ENCODE data around the gene NFE2L3.
"Not testable (repeated sequence)": the region's sequence is repeated elsewhere in the genome, so short reads cannot be mapped to it uniquely, and the experiment has no call there.

Gene NFE2L3

DNA sequence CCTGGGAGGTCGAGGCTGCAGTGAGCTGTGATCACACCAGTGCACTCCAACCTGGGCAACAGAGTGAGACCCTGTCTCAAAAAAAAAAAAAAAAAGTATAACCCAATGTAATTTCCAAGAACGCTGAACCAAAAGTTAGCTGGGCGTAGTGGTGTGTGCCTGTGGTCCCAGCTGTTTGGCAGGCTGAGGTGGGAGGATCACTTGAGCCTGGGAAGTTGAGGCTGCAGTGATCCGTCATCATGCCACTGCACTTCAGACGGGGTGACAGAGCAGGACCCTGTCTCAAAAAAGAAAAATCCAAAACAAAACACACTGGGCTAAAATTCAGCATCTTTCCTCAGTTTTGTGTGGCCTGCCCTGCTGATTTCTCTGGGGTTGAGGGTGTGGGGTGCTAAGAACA is 27.4 kb downstream of the NFE2L3 start:
- Histone ChIP-seq H3K9me3 (ENCODE audit: control insufficient read depth, low read length) (no peaks in the 10 kb centered on the region), H3K36me3 (ENCODE audit: control insufficient read depth, insufficient read depth, low read length) (peaks cover 6% of the 10 kb centered on the region), H3K27ac (ENCODE audit: insufficient read depth, low read length, poor library complexity, severe bottlenecking) (no peak overlapping the region), H3K4me1 (ENCODE audit: control insufficient read depth, insufficient read depth, low read length, poor library complexity, severe bottlenecking) (no peaks in the 10 kb centered on the region), H3K4me3 (ENCODE audit: insufficient read depth, low read depth, low read length, poor library complexity, severe bottlenecking) (no peak overlapping the region), H3K27me3 (replicated peaks; ENCODE audit: control insufficient read depth, insufficient read depth, low read length, poor library complexity, severe bottlenecking) (no peaks in the 10 kb centered on the region)
- DNase-seq: no peak

GRCh38 chr7:26179826-26180497 is 28.0 kb downstream of the NFE2L3 start:
- H3K4me1 ChIP-seq (ENCODE audit: control insufficient read depth, insufficient read depth, low read length, poor library complexity, severe bottlenecking): no peaks in the 10 kb centered on the region
- H3K36me3 ChIP-seq (ENCODE audit: control insufficient read depth, insufficient read depth, low read length): peaks cover 6% of the 10 kb centered on the region
- no peak overlapping the region for H3K4me3 ChIP-seq (ENCODE audit: insufficient read depth, low read depth, low read length, poor library complexity, severe bottlenecking)
- H3K9me3 ChIP-seq (ENCODE audit: control insufficient read depth, low read length): no peaks in the 10 kb centered on the region
- H3K27me3 ChIP-seq (replicated peaks; ENCODE audit: control insufficient read depth, insufficient read depth, low read length, poor library complexity, severe bottlenecking): no peaks in the 10 kb centered on the region
- no peak overlapping the region for H3K27ac ChIP-seq (ENCODE audit: insufficient read depth, low read length, poor library complexity, severe bottlenecking)
- no peak for DNase-seq

DNA sequence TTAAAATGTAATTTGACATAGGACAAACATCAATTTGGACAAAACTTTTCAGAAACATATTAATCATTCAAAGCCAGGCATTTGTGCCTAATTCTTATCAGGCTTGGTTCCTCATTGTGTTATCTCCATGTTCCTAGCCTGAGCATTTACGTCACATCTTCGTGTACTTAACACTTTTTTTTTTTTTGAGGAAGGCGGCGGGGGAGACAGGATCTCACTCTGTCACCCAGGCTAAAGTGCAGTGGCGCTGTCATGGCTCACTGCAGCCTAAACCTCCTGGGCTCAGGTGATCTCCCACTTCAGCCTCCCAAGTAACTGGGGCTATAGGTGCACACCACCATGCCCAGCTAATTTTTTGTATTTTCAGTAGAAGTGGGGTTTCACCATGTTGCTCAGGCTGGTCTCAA is 28.8 kb downstream of the NFE2L3 start:
- no peak overlapping the region for H3K27ac ChIP-seq (ENCODE audit: insufficient read depth, low read length, poor library complexity, severe bottlenecking)
- H3K4me3 ChIP-seq (ENCODE audit: insufficient read depth, low read depth, low read length, poor library complexity, severe bottlenecking): no peak overlapping the region
- DNase-seq: no peak

GRCh38 chr7:26181474-26182227 is 29.7 kb downstream of the NFE2L3 start:
- Histone ChIP-seq H3K27ac (ENCODE audit: insufficient read depth, low read length, poor library complexity, severe bottlenecking) (no peak overlapping the region), H3K9me3 (ENCODE audit: control insufficient read depth, low read length) (no peaks in the 10 kb centered on the region)

More for the DNA sequence above, 28.8 kb downstream of the NFE2L3 start:
- H3K9me3 ChIP-seq (ENCODE audit: control insufficient read depth, low read length): no peaks in the 10 kb centered on the region
- H3K4me1 ChIP-seq (ENCODE audit: control insufficient read depth, insufficient read depth, low read length, poor library complexity, severe bottlenecking): no peaks in the 10 kb centered on the region
- H3K27me3 ChIP-seq (replicated peaks; ENCODE audit: control insufficient read depth, insufficient read depth, low read length, poor library complexity, severe bottlenecking): no peaks in the 10 kb centered on the region
- peaks cover 6% of the 10 kb centered on the region for H3K36me3 ChIP-seq (ENCODE audit: control insufficient read depth, insufficient read depth, low read length)

GRCh38 chr7:26182283-26182682 is 30.3 kb downstream of the NFE2L3 start:
- Histone ChIP-seq H3K4me1 (ENCODE audit: control insufficient read depth, insufficient read depth, low read length, poor library complexity, severe bottlenecking) (no peaks in the 10 kb centered on the region), H3K27ac (ENCODE audit: insufficient read depth, low read length, poor library complexity, severe bottlenecking) (no peak overlapping the region), H3K4me3 (ENCODE audit: insufficient read depth, low read depth, low read length, poor library complexity, severe bottlenecking) (no peak overlapping the region), H3K27me3 (replicated peaks; ENCODE audit: control insufficient read depth, insufficient read depth, low read length, poor library complexity, severe bottlenecking) (no peaks in the 10 kb centered on the region), H3K36me3 (ENCODE audit: control insufficient read depth, insufficient read depth, low read length) (peaks cover 6% of the 10 kb centered on the region), H3K9me3 (ENCODE audit: control insufficient read depth, low read length) (no peaks in the 10 kb centered on the region)
- DNase-seq: no peak

More at GRCh38 chr7:26181474-26182227, 29.7 kb downstream of the NFE2L3 start:
- H3K4me3 ChIP-seq (ENCODE audit: insufficient read depth, low read depth, low read length, poor library complexity, severe bottlenecking): no peak overlapping the region
- H3K27me3 ChIP-seq (replicated peaks; ENCODE audit: control insufficient read depth, insufficient read depth, low read length, poor library complexity, severe bottlenecking): no peaks in the 10 kb centered on the region
- peaks cover 6% of the 10 kb centered on the region for H3K36me3 ChIP-seq (ENCODE audit: control insufficient read depth, insufficient read depth, low read length)
- no peak for DNase-seq
- H3K4me1 ChIP-seq (ENCODE audit: control insufficient read depth, insufficient read depth, low read length, poor library complexity, severe bottlenecking): no peaks in the 10 kb centered on the region

GRCh38 chr7:26182706-26183105 is 30.7 kb downstream of the NFE2L3 start:
- Histone ChIP-seq H3K27me3 (replicated peaks; ENCODE audit: control insufficient read depth, insufficient read depth, low read length, poor library complexity, severe bottlenecking) (no peaks in the 10 kb centered on the region), H3K9me3 (ENCODE audit: control insufficient read depth, low read length) (no peaks in the 10 kb centered on the region), H3K4me1 (ENCODE audit: control insufficient read depth, insufficient read depth, low read length, poor library complexity, severe bottlenecking) (no peaks in the 10 kb centered on the region), H3K27ac (ENCODE audit: insufficient read depth, low read length, poor library complexity, severe bottlenecking) (no peak overlapping the region), H3K4me3 (ENCODE audit: insufficient read depth, low read depth, low read length, poor library complexity, severe bottlenecking) (no peak overlapping the region), H3K36me3 (ENCODE audit: control insufficient read depth, insufficient read depth, low read length) (peaks cover 6% of the 10 kb centered on the region)
- no peak for DNase-seq

DNA sequence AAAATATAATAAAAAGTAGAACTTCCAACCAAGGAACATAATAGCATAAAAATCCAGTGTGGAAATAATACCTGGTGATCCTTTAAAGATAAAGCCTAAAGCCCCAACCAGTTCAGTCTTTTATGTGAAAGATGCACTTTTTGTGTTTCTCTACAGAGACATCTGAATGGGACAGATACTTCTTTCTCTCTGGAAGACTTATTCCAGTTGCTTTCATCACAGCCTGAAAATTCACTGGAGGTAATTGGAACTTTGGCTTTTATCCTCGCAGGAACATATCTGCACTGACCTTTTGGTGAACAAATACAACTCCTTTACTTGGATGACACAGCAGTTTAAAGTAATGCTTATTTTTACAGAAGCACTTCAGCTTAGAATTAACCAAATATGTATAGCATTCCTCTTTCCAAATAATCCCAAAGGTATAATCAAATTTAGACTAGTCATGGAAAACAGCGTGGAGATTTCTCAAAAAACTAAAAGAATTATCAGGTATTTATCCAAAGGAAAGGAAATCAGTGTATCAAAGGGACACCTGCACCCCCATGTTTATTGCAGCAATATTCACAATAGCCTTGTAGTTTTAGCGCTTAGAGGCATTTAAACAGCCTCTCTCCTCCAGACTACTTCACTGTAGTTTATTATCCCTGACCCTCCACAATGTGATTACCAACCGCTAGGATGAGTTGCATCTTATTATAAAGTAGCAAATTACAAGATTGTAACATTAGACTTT is 31.7 kb downstream of the NFE2L3 start:
- H3K9me3 ChIP-seq (ENCODE audit: control insufficient read depth, low read length): no peaks in the 10 kb centered on the region
- no peaks in the 10 kb centered on the region for H3K4me1 ChIP-seq (ENCODE audit: control insufficient read depth, insufficient read depth, low read length, poor library complexity, severe bottlenecking)
- no peak overlapping the region for H3K27ac ChIP-seq (ENCODE audit: insufficient read depth, low read length, poor library complexity, severe bottlenecking)
- no peaks in the 10 kb centered on the region for H3K27me3 ChIP-seq (replicated peaks; ENCODE audit: control insufficient read depth, insufficient read depth, low read length, poor library complexity, severe bottlenecking)
- no peak overlapping the region for H3K4me3 ChIP-seq (ENCODE audit: insufficient read depth, low read depth, low read length, poor library complexity, severe bottlenecking)
- H3K36me3 ChIP-seq (ENCODE audit: control insufficient read depth, insufficient read depth, low read length): peaks cover 6% of the 10 kb centered on the region
- no peak for DNase-seq

DNA sequence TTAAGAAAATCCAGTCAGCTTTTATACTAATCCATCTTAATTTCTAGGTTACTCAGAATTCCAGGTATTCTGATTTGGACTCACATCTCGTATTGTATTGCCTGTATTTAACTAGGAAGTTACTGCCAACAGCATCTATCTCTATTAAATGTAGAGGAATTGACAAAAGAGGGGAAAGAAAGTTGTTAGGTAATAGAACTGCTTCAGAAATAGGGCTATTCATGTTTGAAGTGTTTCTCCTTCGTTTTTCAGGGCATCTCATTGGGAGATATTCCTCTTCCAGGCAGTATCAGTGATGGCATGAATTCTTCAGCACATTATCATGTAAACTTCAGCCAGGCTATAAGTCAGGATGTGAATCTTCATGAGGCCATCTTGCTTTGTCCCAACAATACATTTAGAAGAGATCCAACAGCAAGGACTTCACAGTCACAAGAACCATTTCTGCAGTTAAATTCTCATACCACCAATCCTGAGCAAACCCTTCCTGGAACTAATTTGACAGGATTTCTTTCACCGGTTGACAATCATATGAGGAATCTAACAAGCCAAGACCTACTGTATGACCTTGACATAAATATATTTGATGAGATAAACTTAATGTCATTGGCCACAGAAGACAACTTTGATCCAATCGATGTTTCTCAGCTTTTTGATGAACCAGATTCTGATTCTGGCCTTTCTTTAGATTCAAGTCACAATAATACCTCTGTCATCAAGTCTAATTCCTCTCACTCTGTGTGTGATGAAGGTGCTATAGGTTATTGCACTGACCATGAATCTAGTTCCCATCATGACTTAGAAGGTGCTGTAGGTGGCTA is 32.5 kb downstream of the NFE2L3 start:
- H3K4me3 ChIP-seq (ENCODE audit: insufficient read depth, low read depth, low read length, poor library complexity, severe bottlenecking); H3K27me3 ChIP-seq (replicated peaks; ENCODE audit: control insufficient read depth, insufficient read depth, low read length, poor library complexity, severe bottlenecking); H3K4me1 ChIP-seq (ENCODE audit: control insufficient read depth, insufficient read depth, low read length, poor library complexity, severe bottlenecking); DNase-seq; H3K27ac ChIP-seq (ENCODE audit: insufficient read depth, low read length, poor library complexity, severe bottlenecking); H3K9me3 ChIP-seq (ENCODE audit: control insufficient read depth, low read length): not testable (repeated sequence)
- H3K36me3 ChIP-seq (ENCODE audit: control insufficient read depth, insufficient read depth, low read length): peaks cover 13% of the 10 kb centered on the region

DNA sequence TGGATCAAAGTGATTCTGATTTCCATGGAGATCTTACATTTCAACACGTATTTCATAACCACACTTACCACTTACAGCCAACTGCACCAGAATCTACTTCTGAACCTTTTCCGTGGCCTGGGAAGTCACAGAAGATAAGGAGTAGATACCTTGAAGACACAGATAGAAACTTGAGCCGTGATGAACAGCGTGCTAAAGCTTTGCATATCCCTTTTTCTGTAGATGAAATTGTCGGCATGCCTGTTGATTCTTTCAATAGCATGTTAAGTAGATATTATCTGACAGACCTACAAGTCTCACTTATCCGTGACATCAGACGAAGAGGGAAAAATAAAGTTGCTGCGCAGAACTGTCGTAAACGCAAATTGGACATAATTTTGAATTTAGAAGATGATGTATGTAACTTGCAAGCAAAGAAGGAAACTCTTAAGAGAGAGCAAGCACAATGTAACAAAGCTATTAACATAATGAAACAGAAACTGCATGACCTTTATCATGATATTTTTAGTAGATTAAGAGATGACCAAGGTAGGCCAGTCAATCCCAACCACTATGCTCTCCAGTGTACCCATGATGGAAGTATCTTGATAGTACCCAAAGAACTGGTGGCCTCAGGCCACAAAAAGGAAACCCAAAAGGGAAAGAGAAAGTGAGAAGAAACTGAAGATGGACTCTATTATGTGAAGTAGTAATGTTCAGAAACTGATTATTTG is 33.3 kb downstream of the NFE2L3 start:
- Histone ChIP-seq H3K27me3 (replicated peaks; ENCODE audit: control insufficient read depth, insufficient read depth, low read length, poor library complexity, severe bottlenecking) (no peaks in the 10 kb centered on the region), H3K9me3 (ENCODE audit: control insufficient read depth, low read length) (no peaks in the 10 kb centered on the region), H3K27ac (ENCODE audit: insufficient read depth, low read length, poor library complexity, severe bottlenecking) (no peak overlapping the region), H3K36me3 (ENCODE audit: control insufficient read depth, insufficient read depth, low read length) (peaks cover 19% of the 10 kb centered on the region), H3K4me3 (ENCODE audit: insufficient read depth, low read depth, low read length, poor library complexity, severe bottlenecking) (no peak overlapping the region), H3K4me1 (ENCODE audit: control insufficient read depth, insufficient read depth, low read length, poor library complexity, severe bottlenecking) (peaks cover under 1% of the 10 kb centered on the region)
- DNase-seq: no peak
